ENCODE measurements around the gene ODAM. TPM values are rescaled to one million over a fixed set of nuclear protein-coding genes. Genes with fewer than 3 reads are reported as not detected.
"Not testable (repeated sequence)": the region's sequence is repeated elsewhere in the genome, so short reads cannot be mapped to it uniquely, and the experiment has no call there.

Gene ODAM
- total RNA-seq, 6 experiments from 2014 or later = not detected

- no peaks in the 10 kb centered on the region for H3K36me3 Mint-ChIP-seq (ENCODE audit: low read depth)
- peaks cover 31% of the 10 kb centered on the region for H3K9me3 Mint-ChIP-seq
- H3K27ac Mint-ChIP-seq = no peak overlapping the region
- H3K27me3 Mint-ChIP-seq (ENCODE audit: insufficient read depth) = no peaks in the 10 kb centered on the region
- no peak for TF ChIP-seq CTCF (IDR thresholded peaks at IDR 0.05)
- H3K4me3 Mint-ChIP-seq = no peak overlapping the region
- DNase-seq = no peak
- H3K4me1 Mint-ChIP-seq (ENCODE audit: low read depth) = no peaks in the 10 kb centered on the region
These were observed 2.3 kb downstream of the ODAM start for GRCh38 chr4:70197842-70198241.

- Mint-ChIP-seq H3K4me1 (ENCODE audit: low read depth) (no peaks in the 10 kb centered on the region), H3K27me3 (ENCODE audit: insufficient read depth) (no peaks in the 10 kb centered on the region), H3K9me3 (peaks cover 21% of the 10 kb centered on the region), H3K36me3 (ENCODE audit: low read depth) (no peaks in the 10 kb centered on the region), H3K4me3 (no peak overlapping the region), H3K27ac (no peak overlapping the region)
- no peak for DNase-seq
- TF ChIP-seq CTCF (IDR thresholded peaks at IDR 0.05) = no peak
These were observed 8.1 kb downstream of the ODAM start for GRCh38 chr4:70203601-70204000.

- not testable (repeated sequence) for H3K27ac Mint-ChIP-seq; H3K4me3 Mint-ChIP-seq; H3K27me3 Mint-ChIP-seq (ENCODE audit: insufficient read depth); H3K36me3 Mint-ChIP-seq (ENCODE audit: low read depth); DNase-seq; H3K4me1 Mint-ChIP-seq (ENCODE audit: low read depth)
- peaks cover 44% of the 10 kb centered on the region for H3K9me3 Mint-ChIP-seq
These were observed 17.2 kb downstream of the ODAM start for GRCh38 chr4:70212752-70213151.

- not testable (repeated sequence) for H3K4me1 Mint-ChIP-seq (ENCODE audit: low read depth); H3K4me3 Mint-ChIP-seq; DNase-seq; H3K27ac Mint-ChIP-seq; H3K27me3 Mint-ChIP-seq (ENCODE audit: insufficient read depth); H3K36me3 Mint-ChIP-seq (ENCODE audit: low read depth)
- peaks cover 41% of the 10 kb centered on the region for H3K9me3 Mint-ChIP-seq
These were observed 20.6 kb downstream of the ODAM start for GRCh38 chr4:70216109-70216508.

- H3K4me1 Mint-ChIP-seq (ENCODE audit: low read depth); H3K27ac Mint-ChIP-seq; H3K27me3 Mint-ChIP-seq (ENCODE audit: insufficient read depth); H3K4me3 Mint-ChIP-seq; DNase-seq; H3K36me3 Mint-ChIP-seq (ENCODE audit: low read depth): not testable (repeated sequence)
- peaks cover 36% of the 10 kb centered on the region for H3K9me3 Mint-ChIP-seq
These were observed 21.0 kb downstream of the ODAM start for GRCh38 chr4:70216550-70216949.

GRCh38 chr4:70221389-70221788 lies 25.9 kb downstream of the ODAM start:
- not testable (repeated sequence) for H3K27me3 Mint-ChIP-seq (ENCODE audit: insufficient read depth); H3K27ac Mint-ChIP-seq; H3K36me3 Mint-ChIP-seq (ENCODE audit: low read depth); DNase-seq; H3K4me3 Mint-ChIP-seq; H3K4me1 Mint-ChIP-seq (ENCODE audit: low read depth)
- peaks cover 24% of the 10 kb centered on the region; the same call in 1 of the 2 replicates for H3K9me3 Mint-ChIP-seq

GRCh38 chr4:70221818-70222217 lies 26.3 kb downstream of the ODAM start:
- H3K27ac Mint-ChIP-seq; H3K4me1 Mint-ChIP-seq (ENCODE audit: low read depth): not testable (repeated sequence)

GRCh38 chr4:70225824-70226223 lies 30.3 kb downstream of the ODAM start, which contains the start of gene FDCSP:
TSS of gene FDCSP (plus strand) at chr4:70226124. CDS start at chr4:70231195, 5,071 bp downstream.
- Mint-ChIP-seq H3K9me3 (peaks cover 13% of the 10 kb centered on the region), H3K27ac (no peak within 1 kb of the TSS), H3K4me1 (ENCODE audit: low read depth) (no peaks in the 10 kb centered on the region), H3K27me3 (ENCODE audit: insufficient read depth) (no peaks in the 10 kb centered on the region), H3K4me3 (no peak within 1 kb of the TSS), H3K36me3 (ENCODE audit: low read depth) (no peaks in the 10 kb centered on the region)
- no peak for TF ChIP-seq CTCF (IDR thresholded peaks at IDR 0.05)
- DNase-seq = no peak

More at GRCh38 chr4:70221818-70222217, 26.3 kb downstream of the ODAM start:
- peaks cover 24% of the 10 kb centered on the region for H3K9me3 Mint-ChIP-seq
- not testable (repeated sequence) for H3K4me3 Mint-ChIP-seq; DNase-seq; H3K36me3 Mint-ChIP-seq (ENCODE audit: low read depth); H3K27me3 Mint-ChIP-seq (ENCODE audit: insufficient read depth)

All from HFFc6 (cell line).